Lower lobe of right lung (tissue), 2 donors: Measurements from ENCODE around the gene ELANE. TPM values are rescaled to one million over a fixed set of nuclear protein-coding genes. Genes with fewer than 3 reads are reported as not detected.
A peak's percentile ranks its signal among the peaks of the same experiment; 100 is the strongest.

Experiments
- ATAC-seq, 2 donors: fragments of 200-7000 bp; cut with Tn5 transposase; one replicate each; pipeline ENCODE4 v1.9.1; 2020 to 2022; ENCODE audit warnings: mild to moderate bottlenecking in 2 of 2, moderate library complexity in 2 of 2
- DNase-seq: peaks from one replicate; pipeline ENCODE4 v3.0.0-alpha.2; 2020
- H3K27ac ChIP-seq: fragments of 200-600 bp; one replicate; pipeline ENCODE4 v1.8.0; 2022
- H3K27me3 ChIP-seq: fragments of 200-600 bp; one replicate; pipeline ENCODE4 v1.8.0; 2022; ENCODE audit warnings: low read depth
- H3K36me3 ChIP-seq: fragments of 200-600 bp; one replicate; pipeline ENCODE4 v1.8.0; 2022; ENCODE audit warnings: mild to moderate bottlenecking
- H3K4me1 ChIP-seq: fragments of 200-600 bp; one replicate; pipeline ENCODE4 v1.8.0; 2022
- H3K4me3 ChIP-seq: fragments of 200-600 bp; one replicate; pipeline ENCODE4 v1.8.0; 2022; ENCODE audit warnings: mild to moderate bottlenecking
- H3K9me3 ChIP-seq: fragments of 200-600 bp; one replicate; pipeline ENCODE4 v1.8.0; 2022
- intact Hi-C: fragments of 100-400 bp; cut with DNase I; formaldehyde crosslinking; loops from one replicate; pipeline ENCODE4 v1.11.0; 2022
- total RNA-seq: library from RNA; stranded (reverse); fragmentation: NEBNext Ultra II Directional; extraction: Animal tissue kit (Norgen Biotek cat#: 25700); gene quantifications from one replicate; pipeline ENCODE4 v1.2.1, GENCODE V29; 2021
- TF ChIP-seq, protein P1 (sequence below): fragments of 200-600 bp; IDR thresholded peaks from one replicate; pipeline ENCODE4 v1.8.0; 2022; ENCODE audit warnings: antibody characterized with exemption, mild to moderate bottlenecking
- donor health status: DM: no; HTN: yes; CAD: no; lungs with severe emphysema.

Gene ELANE
- total RNA-seq, 1 donor from 2014 or later = 0.97 TPM

DNA sequence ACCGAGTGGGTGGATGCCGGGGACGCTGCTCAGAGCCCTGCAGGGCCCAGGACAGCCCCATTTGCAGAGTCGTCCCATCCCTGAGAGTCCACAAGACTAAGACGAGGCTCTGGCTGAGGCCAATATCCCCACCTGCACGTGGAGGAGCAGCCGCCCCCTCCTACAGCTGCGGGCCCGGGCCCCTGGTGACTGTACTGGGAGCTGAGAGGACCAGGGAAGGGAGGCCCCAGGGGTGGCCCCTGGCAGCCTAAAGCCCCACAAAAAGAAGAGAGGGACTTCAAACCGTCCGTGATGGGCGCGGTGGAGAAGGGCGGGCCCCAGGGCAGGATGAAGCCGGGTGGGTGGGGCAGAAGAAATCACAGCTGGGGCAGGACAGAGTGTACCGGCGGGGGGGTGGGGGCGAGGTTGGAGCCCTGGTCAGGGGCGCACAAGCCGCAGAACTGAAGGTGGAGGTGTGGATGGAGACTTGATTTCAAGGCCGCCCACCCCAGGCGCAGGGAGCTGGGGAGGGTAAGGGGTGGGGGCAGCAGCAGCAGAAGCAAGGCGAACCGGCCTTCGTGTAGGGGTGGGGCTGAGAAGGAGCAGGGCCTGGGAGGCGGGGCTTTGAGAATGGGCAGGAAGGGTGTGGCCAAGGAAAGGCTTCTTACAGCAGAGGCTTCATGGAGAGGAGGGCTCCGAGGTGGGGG is 20.3 kb downstream of the ELANE start:
- peak; percentile 78 to 81 for ATAC-seq
- Histone ChIP-seq H3K27ac (peak overlapping the region; percentile 88), H3K9me3 (no peaks in the 10 kb centered on the region), H3K36me3 (peaks cover 45% of the 10 kb centered on the region), H3K27me3 (no peaks in the 10 kb centered on the region), H3K4me3 (peak overlapping the region; percentile 37), H3K4me1 (peaks cover 25% of the 10 kb centered on the region)
- intact Hi-C loops = no loop called here
- TF ChIP-seq, protein P1, sequence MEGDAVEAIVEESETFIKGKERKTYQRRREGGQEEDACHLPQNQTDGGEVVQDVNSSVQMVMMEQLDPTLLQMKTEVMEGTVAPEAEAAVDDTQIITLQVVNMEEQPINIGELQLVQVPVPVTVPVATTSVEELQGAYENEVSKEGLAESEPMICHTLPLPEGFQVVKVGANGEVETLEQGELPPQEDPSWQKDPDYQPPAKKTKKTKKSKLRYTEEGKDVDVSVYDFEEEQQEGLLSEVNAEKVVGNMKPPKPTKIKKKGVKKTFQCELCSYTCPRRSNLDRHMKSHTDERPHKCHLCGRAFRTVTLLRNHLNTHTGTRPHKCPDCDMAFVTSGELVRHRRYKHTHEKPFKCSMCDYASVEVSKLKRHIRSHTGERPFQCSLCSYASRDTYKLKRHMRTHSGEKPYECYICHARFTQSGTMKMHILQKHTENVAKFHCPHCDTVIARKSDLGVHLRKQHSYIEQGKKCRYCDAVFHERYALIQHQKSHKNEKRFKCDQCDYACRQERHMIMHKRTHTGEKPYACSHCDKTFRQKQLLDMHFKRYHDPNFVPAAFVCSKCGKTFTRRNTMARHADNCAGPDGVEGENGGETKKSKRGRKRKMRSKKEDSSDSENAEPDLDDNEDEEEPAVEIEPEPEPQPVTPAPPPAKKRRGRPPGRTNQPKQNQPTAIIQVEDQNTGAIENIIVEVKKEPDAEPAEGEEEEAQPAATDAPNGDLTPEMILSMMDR = no peak
- peak; percentile 88 for DNase-seq

DNA sequence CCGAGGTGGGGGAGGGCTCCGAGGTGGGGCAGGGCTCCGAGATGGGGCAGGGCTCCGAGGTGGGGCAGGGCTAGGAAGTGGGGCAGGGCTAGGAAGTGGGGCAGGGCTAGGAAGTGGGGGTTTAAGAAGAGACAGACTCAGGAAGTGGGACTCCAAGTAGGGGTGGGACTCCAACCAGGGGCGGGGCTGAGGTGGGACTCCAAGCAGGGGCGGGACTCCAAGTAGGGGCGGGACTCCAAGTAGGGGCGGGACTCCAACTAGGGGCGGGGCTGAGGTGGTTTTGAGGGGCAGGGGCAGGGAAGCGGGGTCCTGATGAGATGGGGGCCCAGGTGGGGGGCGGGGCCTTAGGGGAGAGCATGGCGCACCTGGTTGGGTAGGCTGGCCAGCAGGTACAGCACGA is 21.0 kb downstream of the ELANE start:
- no peaks in the 10 kb centered on the region for H3K9me3 ChIP-seq
- ATAC-seq (peak; percentile 52 to 71), DNase-seq (peak; percentile 77)
- H3K36me3 ChIP-seq = peaks cover 39% of the 10 kb centered on the region
- H3K4me3 ChIP-seq = no peak overlapping the region
- TF ChIP-seq, protein P1 = no peak
- intact Hi-C loops = no loop called here
- H3K4me1 ChIP-seq = peaks cover 25% of the 10 kb centered on the region
- no peaks in the 10 kb centered on the region for H3K27me3 ChIP-seq
- no peak overlapping the region for H3K27ac ChIP-seq

DNA sequence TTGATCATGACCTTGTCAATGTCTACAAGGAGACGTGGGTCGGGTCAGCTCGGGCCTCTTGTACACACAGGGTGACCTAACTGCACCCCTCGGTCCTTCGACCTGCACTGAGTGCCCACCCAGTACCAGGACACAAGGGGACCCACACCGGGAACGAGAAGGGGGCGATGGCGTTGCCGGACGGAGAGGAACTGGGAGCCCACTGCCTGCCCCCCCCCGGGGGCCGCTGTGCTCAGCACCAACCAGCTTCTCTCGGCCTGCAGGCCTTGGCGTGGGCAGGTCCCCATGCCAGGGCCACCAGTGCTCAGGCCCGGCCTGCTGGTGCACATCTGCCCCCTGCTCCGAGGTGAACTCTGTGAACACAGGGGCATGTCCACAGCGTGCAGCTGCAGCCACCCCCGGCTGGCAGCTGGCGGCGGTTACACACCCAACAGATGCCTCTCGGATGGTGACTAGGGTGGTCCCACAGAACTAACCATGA is 21.5 kb downstream of the ELANE start:
- intact Hi-C loops = no loop called here
- Histone ChIP-seq H3K27me3 (no peaks in the 10 kb centered on the region), H3K9me3 (no peaks in the 10 kb centered on the region), H3K4me1 (peaks cover 25% of the 10 kb centered on the region), H3K4me3 (no peak overlapping the region), H3K36me3 (peaks cover 34% of the 10 kb centered on the region), H3K27ac (no peak overlapping the region)
- ATAC-seq = no peak
- no peak for DNase-seq
- TF ChIP-seq, protein P1 = no peak

DNA sequence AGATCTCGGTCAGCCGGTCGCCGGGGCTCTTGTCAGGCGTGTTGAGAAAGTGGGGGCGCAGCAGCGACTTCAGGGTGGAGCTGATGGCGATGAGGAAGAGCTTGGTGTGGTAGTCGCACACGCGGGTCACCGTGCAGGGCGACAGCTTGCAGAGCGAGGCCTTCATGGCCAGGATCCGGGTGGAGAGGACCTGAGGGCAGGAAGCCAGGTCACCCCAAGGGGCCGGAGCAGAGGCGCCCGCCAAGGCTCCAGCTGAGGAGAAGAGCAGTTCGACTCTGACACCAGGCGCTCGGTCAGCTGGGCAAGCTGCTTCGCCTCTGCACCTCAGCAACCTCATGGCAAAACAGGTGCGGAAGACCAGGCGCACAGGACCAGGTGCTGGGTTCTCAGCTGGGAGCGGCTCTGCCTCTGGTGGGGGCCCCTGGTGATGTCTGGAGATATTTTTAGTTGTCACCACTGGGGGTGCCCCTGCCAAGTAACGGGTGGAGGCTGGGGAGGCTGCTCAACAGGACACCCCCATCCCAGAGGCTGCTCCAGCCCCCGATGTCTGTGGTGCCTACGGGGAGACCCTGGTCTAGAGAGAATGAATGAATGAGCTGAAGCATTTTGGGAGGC is 23.3 kb downstream of the ELANE start:
- Histone ChIP-seq H3K4me3 (no peak overlapping the region), H3K9me3 (no peaks in the 10 kb centered on the region), H3K27ac (no peak overlapping the region), H3K27me3 (no peaks in the 10 kb centered on the region), H3K36me3 (peaks cover 37% of the 10 kb centered on the region), H3K4me1 (peaks cover 9% of the 10 kb centered on the region)
- TF ChIP-seq, protein P1 = no peak
- DNase-seq = no peak
- no peak for ATAC-seq
- intact Hi-C loops = no loop called here

DNA sequence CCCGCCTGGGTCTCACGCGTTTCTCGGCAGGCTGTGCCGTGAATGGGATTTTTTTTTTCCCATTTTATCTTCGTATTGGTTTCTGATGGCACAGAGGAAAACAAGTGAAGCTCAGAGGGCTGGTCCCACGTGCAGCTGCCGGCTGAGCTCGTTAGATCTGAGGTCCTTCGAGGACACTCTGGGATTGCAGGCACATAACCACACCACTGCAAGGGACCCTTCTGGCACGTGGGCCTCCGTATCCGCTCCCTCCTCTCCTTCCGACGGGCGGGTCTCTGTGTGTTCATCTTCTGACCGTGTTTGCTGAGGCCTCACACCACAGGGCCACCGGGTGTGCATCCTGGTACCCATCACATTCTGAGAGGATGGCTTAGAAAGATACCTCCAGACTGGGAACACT is 24.0 kb downstream of the ELANE start:
- H3K4me1 ChIP-seq = peaks cover 9% of the 10 kb centered on the region
- H3K27me3 ChIP-seq = no peaks in the 10 kb centered on the region
- H3K9me3 ChIP-seq = no peaks in the 10 kb centered on the region
- H3K36me3 ChIP-seq = peaks cover 42% of the 10 kb centered on the region
- DNase-seq (no peak), ATAC-seq (no peak)
- no peak overlapping the region for H3K4me3 ChIP-seq
- TF ChIP-seq, protein P1 = no peak
- intact Hi-C loops = no loop called here
- no peak overlapping the region for H3K27ac ChIP-seq
